Stimulated activated CD4-positive, alpha-beta T cell treated with anti-CD3 and anti-CD28 coated beads, Interleukin-15, amount 100 ng/mL, for 48 hours (primary cell): Measurements from ENCODE around the gene CD14.
"Not testable (repeated sequence)": the region's sequence is repeated elsewhere in the genome, so short reads cannot be mapped to it uniquely, and the experiment has no call there.

Experiments used
- DNase-seq, 2 donors: peaks; one replicate each; pipeline ENCODE4 v3.0.0-alpha.2; 2020; ENCODE audit warnings: low read depth in 2 of 2

Gene CD14

GRCh38 chr5:140633021-140633471 is at the start of gene CD14:
Gene CD14 (minus strand): TSS chr5:140633175. CDS start chr5:140633071, 104 bp downstream.
- DNase-seq, result no peak

GRCh38 chr5:140678993-140679392 is 46.0 kb upstream of the CD14 start:
- DNase-seq, result no peak

GRCh38 chr5:140677947-140678346 is 45.0 kb upstream of the CD14 start:
- no peak for DNase-seq

- DNase-seq, result no peak
Measured at GRCh38 chr5:140674629-140675028, 41.7 kb upstream of the CD14 start.

GRCh38 chr5:140674211-140674610 is 41.2 kb upstream of the CD14 start:
- DNase-seq, result no peak

- no peak for DNase-seq
Measured at GRCh38 chr5:140673187-140673976, 40.4 kb upstream of the CD14 start, which contains the start of gene DND1. Gene DND1 (minus strand): TSS chr5:140673576. CDS start chr5:140673542, 34 bp downstream.

GRCh38 chr5:140672455-140673186 is 39.6 kb upstream of the CD14 start:
- no peak for DNase-seq

- no peak for DNase-seq
Measured at GRCh38 chr5:140671472-140672125, 38.6 kb upstream of the CD14 start.

GRCh38 chr5:140671035-140671434 is 38.1 kb upstream of the CD14 start:
- not testable (repeated sequence) for DNase-seq

- peak; percentile 95 to 96 for DNase-seq
Measured at GRCh38 chr5:140664359-140665119, 31.6 kb upstream of the CD14 start, which contains the start of gene WDR55. Gene WDR55 (plus strand): TSS chr5:140664904. CDS start chr5:140664913, 9 bp downstream.

GRCh38 chr5:140664030-140664358 is 31.0 kb upstream of the CD14 start:
- no peak for DNase-seq

- not testable (repeated sequence) for DNase-seq
Measured at GRCh38 chr5:140660371-140660770, 27.4 kb upstream of the CD14 start.

- DNase-seq, result no peak
Measured at GRCh38 chr5:140658870-140659269, 25.9 kb upstream of the CD14 start.

GRCh38 chr5:140647042-140647419 is 14.1 kb upstream of the CD14 start:
- DNase-seq, result no peak

GRCh38 chr5:140642718-140643117 is 9.7 kb upstream of the CD14 start:
- no peak for DNase-seq

GRCh38 chr5:140641716-140642115 is 8.7 kb upstream of the CD14 start:
- no peak for DNase-seq

GRCh38 chr5:140639148-140639981 is 6.4 kb upstream of the CD14 start, which contains the start of gene TMCO6:
Gene TMCO6 (plus strand): TSS chr5:140639451. CDS start chr5:140639528, 77 bp downstream.
- peak; percentile 96 to 98 for DNase-seq

GRCh38 chr5:140638898-140639147 is 5.8 kb upstream of the CD14 start:
- DNase-seq, result not testable (repeated sequence)

- no peak for DNase-seq
Measured at GRCh38 chr5:140637371-140638100, 4.6 kb upstream of the CD14 start.
